CD4-positive, alpha-beta memory T cell (primary cell): ENCODE measurements around the gene RDH12. TPM values are rescaled to one million over a fixed set of nuclear protein-coding genes. Genes with fewer than 3 reads are reported as not detected.
"Not testable (repeated sequence)": the region's sequence is repeated elsewhere in the genome, so short reads cannot be mapped to it uniquely, and the experiment has no call there.

ENCODE experiments used
- CTCF ChIA-PET: fragments of 350-600 bp; sonication (Branson Sonifier 250); formaldehyde crosslinking; loops from one replicate; lab custom pipeline; 2021; ENCODE audit warnings: inconsistent platforms; ENCODE audit not compliant: partially characterized antibody; lab: Charles Lee
- POLR2A ChIA-PET: fragments of 350-600 bp; sonication (Branson Sonifier 250); formaldehyde crosslinking; loops from one replicate; lab custom pipeline; 2021; ENCODE audit not compliant: partially characterized antibody; lab: Charles Lee
- DNase-seq, 5 donors: peaks; one replicate each; pipeline versions ENCODE4 v3.0.0 to v3.0.0-alpha.2; 2020 to 2022; ENCODE audit warnings: mixed read lengths in 1 of 5
- H3K27ac ChIP-seq: one replicate; pipeline ENCODE4 v1.7.0; 2013; ENCODE audit warnings: low read depth, low read length
- H3K27me3 ChIP-seq: 2 replicates; pipeline ENCODE4 v1.7.0; 2013; ENCODE audit warnings: mild to moderate bottlenecking, low read length, moderate library complexity; ENCODE audit not compliant: insufficient read depth
- H3K36me3 ChIP-seq: 2 replicates; pipeline ENCODE4 v1.7.0; 2013; ENCODE audit warnings: mild to moderate bottlenecking, low read length, moderate library complexity; ENCODE audit not compliant: insufficient read depth
- H3K4me1 ChIP-seq: 2 replicates; pipeline ENCODE4 v1.7.0; 2013; ENCODE audit warnings: mild to moderate bottlenecking, low read length, moderate library complexity; ENCODE audit not compliant: insufficient read depth
- H3K4me3 ChIP-seq, 2 donors: one replicate each; pipeline ENCODE4 v1.7.0; 2013; ENCODE audit warnings: low read length in 2 of 2, mild to moderate bottlenecking in 1 of 2
- H3K9me3 ChIP-seq, 2 donors: one replicate each; pipeline ENCODE4 v1.7.0; 2013; ENCODE audit warnings: low read length in 2 of 2, control low read depth in 1 of 2; ENCODE audit not compliant: control insufficient read depth in 1 of 2
- H3K27ac Mint-ChIP-seq, 7 donors: one replicate each; pipeline ENCODE4 v1.8.0; 2020 to 2021; ENCODE audit warnings: mixed read lengths in 7 of 7, mild to moderate bottlenecking in 6 of 7, inconsistent platforms in 3 of 7, moderate library complexity in 3 of 7
- H3K27me3 Mint-ChIP-seq, 2 donors: one replicate each; pipeline ENCODE4 v1.8.0; 2020 to 2021; ENCODE audit warnings: mixed read lengths in 2 of 2
- H3K36me3 Mint-ChIP-seq, 2 donors: one replicate each; pipeline ENCODE4 v1.8.0; 2020 to 2021; ENCODE audit warnings: mixed read lengths in 2 of 2, inconsistent platforms in 1 of 2, mild to moderate bottlenecking in 1 of 2
- H3K4me1 Mint-ChIP-seq, 4 donors: one replicate each; pipeline ENCODE4 v1.8.0; 2020 to 2021; ENCODE audit warnings: mixed read lengths in 4 of 4, mild to moderate bottlenecking in 1 of 4
- H3K4me3 Mint-ChIP-seq, 8 donors: one replicate each; pipeline ENCODE4 v1.8.0; 2020 to 2021; ENCODE audit warnings: mixed read lengths in 8 of 8, mild to moderate bottlenecking in 7 of 8, moderate library complexity in 6 of 8, inconsistent platforms in 3 of 8
- H3K9me3 Mint-ChIP-seq, 8 donors: one replicate each; pipeline ENCODE4 v1.8.0; 2020 to 2021; ENCODE audit warnings: mixed read lengths in 8 of 8, mild to moderate bottlenecking in 5 of 8, inconsistent platforms in 3 of 8, moderate library complexity in 1 of 8
- intact Hi-C: fragments of 100-400 bp; cut with micrococcal nuclease; formaldehyde crosslinking; loops from one replicate; pipeline ENCODE4 v1.15.1; 2023
- polyA plus RNA-seq, 2 donors: library from polyadenylated mRNA; unstranded; fragments of 300-500 nt; fragmentation: Illumina TruSeq; gene quantifications; one replicate each; pipeline ENCODE4 v1.2.3, GENCODE V29; 2021
- total RNA-seq, 2 experiments: library from RNA; stranded (reverse); gene quantifications; one replicate each; pipeline ENCODE4 v1.2.3, GENCODE V29; 2021

Gene RDH12
- total and polyA plus RNA-seq, 4 experiments from 2014 or later: not detected

DNA sequence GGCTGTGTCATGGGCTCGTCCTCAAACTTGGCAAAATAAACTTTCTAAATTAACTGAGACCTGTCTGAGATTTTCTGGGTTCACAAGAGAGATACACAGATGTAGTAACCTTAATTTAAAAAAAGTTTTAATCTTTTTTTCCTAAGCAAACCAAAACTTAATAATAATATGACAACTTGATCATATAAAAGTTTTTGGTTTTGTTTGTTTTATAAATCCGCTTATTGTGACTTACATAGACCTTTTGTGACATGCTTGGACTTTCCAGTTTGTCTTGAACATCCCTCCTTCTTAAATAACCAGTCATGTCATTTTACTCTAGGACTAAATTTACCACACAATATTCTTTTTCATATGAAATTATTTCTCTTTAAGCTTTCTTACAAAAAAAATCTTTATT lies 8.5 kb downstream of the RDH12 start:
- intact Hi-C loops: no loop called here
- ChIA-PET CTCF (interaction anchor here (0.6 to 2.5 kb wide), 3 partner anchors 9 to 283 kb away, joined by 3 to 10 read pairs (median 4); no protein-coding TSS in a partner anchor), POLR2A (no interaction called here)
- no peak overlapping the region for H3K4me3 Mint-ChIP-seq
- H3K27me3 ChIP-seq: no peaks in the 10 kb centered on the region
- no peak overlapping the region for H3K27ac ChIP-seq
- no peaks in the 10 kb centered on the region for H3K4me1 ChIP-seq
- no peaks in the 10 kb centered on the region for H3K27me3 Mint-ChIP-seq
- no peak overlapping the region for H3K4me3 ChIP-seq
- H3K4me1 Mint-ChIP-seq: no peaks in the 10 kb centered on the region
- H3K9me3 Mint-ChIP-seq: peaks cover 0 to 12% (median 6%) of the 10 kb centered on the region in 8 donors
- no peaks in the 10 kb centered on the region for H3K9me3 ChIP-seq
- no peaks in the 10 kb centered on the region for H3K36me3 Mint-ChIP-seq
- no peaks in the 10 kb centered on the region for H3K36me3 ChIP-seq
- no peak overlapping the region for H3K27ac Mint-ChIP-seq
- DNase-seq: no peak

DNA sequence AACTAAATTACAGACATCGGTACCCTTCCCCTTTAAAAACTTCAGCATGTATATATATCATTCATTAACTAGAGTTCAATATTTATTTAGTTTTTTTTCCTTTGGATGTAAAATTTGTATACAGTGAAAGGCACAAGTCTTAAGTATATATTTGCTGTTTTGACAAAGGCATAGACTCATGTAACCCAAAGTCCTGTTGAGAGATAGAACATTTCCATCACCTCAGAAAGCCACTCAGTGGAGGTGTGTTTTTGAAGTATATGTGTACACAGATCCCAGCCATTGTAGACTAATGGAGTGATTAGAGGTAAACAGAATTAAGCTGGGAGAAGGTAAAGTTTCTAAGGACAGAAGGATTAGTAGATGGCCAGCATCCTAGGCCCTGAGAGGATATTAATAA lies 15.4 kb downstream of the RDH12 start:
- H3K9me3 Mint-ChIP-seq: no peaks in the 10 kb centered on the region
- Histone ChIP-seq H3K9me3 (no peaks in the 10 kb centered on the region), H3K36me3 (no peaks in the 10 kb centered on the region), H3K4me3 (no peak overlapping the region), H3K27ac (no peak overlapping the region), H3K4me1 (no peaks in the 10 kb centered on the region), H3K27me3 (no peaks in the 10 kb centered on the region)
- peaks cover 5 to 6% of the 10 kb centered on the region in 2 donors for H3K27me3 Mint-ChIP-seq
- intact Hi-C loops: no loop called here
- ChIA-PET CTCF (interaction anchor here (1.0 kb wide), 1 partner anchor 9 kb away, joined by 3 read pairs; no protein-coding TSS in a partner anchor), POLR2A (no interaction called here)
- no peaks in the 10 kb centered on the region for H3K4me1 Mint-ChIP-seq
- no peaks in the 10 kb centered on the region for H3K36me3 Mint-ChIP-seq
- no peak overlapping the region for H3K4me3 Mint-ChIP-seq
- DNase-seq: no peak
- H3K27ac Mint-ChIP-seq: no peak overlapping the region

DNA sequence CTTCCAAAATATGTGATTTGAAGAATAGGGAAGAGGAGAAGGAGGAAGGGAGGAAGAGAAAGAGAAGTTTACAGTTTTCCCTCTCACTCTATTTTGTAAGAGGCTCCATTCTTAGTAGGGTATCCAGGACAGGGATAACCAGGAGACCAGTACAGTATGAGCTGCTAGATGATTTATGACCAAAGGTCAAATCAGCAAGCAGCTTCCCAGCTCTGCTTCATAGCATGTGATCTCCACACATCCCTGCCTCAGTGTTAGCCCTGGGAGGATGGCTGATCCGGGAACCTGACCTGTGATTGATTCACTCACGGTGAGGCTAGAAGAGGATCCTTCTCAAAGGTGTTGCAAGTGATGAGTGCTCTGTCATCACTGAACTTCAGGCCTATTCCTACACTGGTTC lies 16.6 kb downstream of the RDH12 start:
- POLR2A ChIA-PET: no interaction called here
- Mint-ChIP-seq H3K27me3 (peaks cover 10 to 12% of the 10 kb centered on the region in 2 donors), H3K9me3 (no peaks in the 10 kb centered on the region), H3K36me3 (no peaks in the 10 kb centered on the region), H3K4me3 (no peak overlapping the region), H3K27ac (no peak overlapping the region), H3K4me1 (peaks cover 3 to 7% (median 6%) of the 10 kb centered on the region in 4 donors)
- intact Hi-C loops: no loop called here
- Histone ChIP-seq H3K4me3 (no peak overlapping the region), H3K27me3 (no peaks in the 10 kb centered on the region), H3K9me3 (no peaks in the 10 kb centered on the region), H3K36me3 (no peaks in the 10 kb centered on the region), H3K4me1 (peaks cover 8% of the 10 kb centered on the region), H3K27ac (no peak overlapping the region)
- no peak for DNase-seq
- CTCF ChIA-PET: no interaction called here

- H3K36me3 ChIP-seq, H3K4me1 ChIP-seq, H3K4me3 ChIP-seq, H3K9me3 Mint-ChIP-seq, DNase-seq, H3K27me3 ChIP-seq, H3K9me3 ChIP-seq, H3K4me1 Mint-ChIP-seq, H3K27ac Mint-ChIP-seq, intact Hi-C loops, H3K4me3 Mint-ChIP-seq, H3K36me3 Mint-ChIP-seq, POLR2A ChIA-PET, H3K27ac ChIP-seq: not testable (repeated sequence)
- peaks cover 16 to 21% of the 10 kb centered on the region in 2 donors for H3K27me3 Mint-ChIP-seq
- CTCF ChIA-PET: interaction anchor here (1.2 kb wide), 1 partner anchor 15 kb away, joined by 3 read pairs; no protein-coding TSS in a partner anchor
Observed at GRCh38 chr14:67719385-67719784, 17.7 kb downstream of the RDH12 start.

- H3K27ac Mint-ChIP-seq: no peak overlapping the region
- H3K4me1 ChIP-seq: peaks cover 8% of the 10 kb centered on the region
- no peaks in the 10 kb centered on the region for H3K36me3 Mint-ChIP-seq
- no peak for DNase-seq
- CTCF ChIA-PET: interaction anchor here (1.2 kb wide), 1 partner anchor 16 kb away, joined by 3 read pairs; no protein-coding TSS in a partner anchor
- no peaks in the 10 kb centered on the region for H3K9me3 ChIP-seq
- POLR2A ChIA-PET: no interaction called here
- no peak overlapping the region for H3K27ac ChIP-seq
- peaks cover 1% of the 10 kb centered on the region for H3K27me3 ChIP-seq
- no peak overlapping the region for H3K4me3 ChIP-seq
- no peak overlapping the region for H3K4me3 Mint-ChIP-seq
- intact Hi-C loops: no loop called here
- H3K36me3 ChIP-seq: no peaks in the 10 kb centered on the region
- H3K4me1 Mint-ChIP-seq: peaks cover 3 to 7% (median 6%) of the 10 kb centered on the region in 4 donors
- H3K9me3 Mint-ChIP-seq: no peaks in the 10 kb centered on the region
- H3K27me3 Mint-ChIP-seq: peaks cover 16 to 21% of the 10 kb centered on the region in 2 donors
Observed at GRCh38 chr14:67719866-67720265, 18.2 kb downstream of the RDH12 start.

DNA sequence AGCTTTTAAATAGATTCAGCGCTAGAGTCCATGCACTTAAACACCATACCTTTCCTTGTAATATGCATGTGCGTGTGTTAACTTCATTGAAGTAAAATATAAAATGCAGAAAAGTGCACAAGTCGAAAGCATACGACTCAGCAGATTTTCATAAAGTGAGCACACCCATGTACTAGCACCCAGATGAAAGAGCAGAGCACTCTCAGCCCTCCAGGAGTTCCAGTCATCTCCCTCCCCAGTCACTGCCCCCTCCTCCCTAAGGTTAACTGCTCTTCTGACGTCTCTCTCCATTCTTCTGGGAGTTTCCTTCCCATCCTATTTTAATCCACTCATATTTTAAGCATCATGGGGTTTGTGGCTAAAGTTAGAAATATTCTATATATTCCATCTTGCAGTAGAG lies 20.2 kb downstream of the RDH12 start:
- Histone ChIP-seq H3K36me3 (no peaks in the 10 kb centered on the region), H3K27ac (no peak overlapping the region), H3K4me1 (peaks cover 8% of the 10 kb centered on the region), H3K9me3 (no peaks in the 10 kb centered on the region), H3K4me3 (no peak overlapping the region), H3K27me3 (peaks cover 4% of the 10 kb centered on the region)
- Mint-ChIP-seq H3K27ac (no peak overlapping the region), H3K4me3 (no peak overlapping the region), H3K27me3 (peaks cover 22 to 25% of the 10 kb centered on the region in 2 donors), H3K4me1 (peaks cover 3 to 7% (median 6%) of the 10 kb centered on the region in 4 donors), H3K36me3 (no peaks in the 10 kb centered on the region), H3K9me3 (no peaks in the 10 kb centered on the region)
- intact Hi-C loops: no loop called here
- DNase-seq: no peak
- POLR2A ChIA-PET: no interaction called here
- CTCF ChIA-PET: interaction anchor here (1.9 kb wide), 1 partner anchor 17 kb away, joined by 5 read pairs; no protein-coding TSS in a partner anchor

GRCh38 chr14:67722293-67722692 lies 20.6 kb downstream of the RDH12 start:
- peaks cover 8% of the 10 kb centered on the region for H3K4me1 ChIP-seq
- POLR2A ChIA-PET: no interaction called here
- peaks cover 4% of the 10 kb centered on the region for H3K27me3 ChIP-seq
- H3K9me3 ChIP-seq: no peaks in the 10 kb centered on the region
- intact Hi-C loops: no loop called here
- no peak overlapping the region for H3K27ac ChIP-seq
- Mint-ChIP-seq H3K36me3 (no peaks in the 10 kb centered on the region), H3K27ac (no peak overlapping the region), H3K9me3 (no peaks in the 10 kb centered on the region), H3K4me1 (peaks cover 3 to 7% (median 6%) of the 10 kb centered on the region in 4 donors), H3K27me3 (peaks cover 22 to 25% of the 10 kb centered on the region in 2 donors), H3K4me3 (peak overlapping the region in 2 of 8 donors; percentile 26 to 51)
- DNase-seq: no peak
- H3K4me3 ChIP-seq: no peak overlapping the region
- CTCF ChIA-PET: interaction anchor here (1.9 kb wide), 1 partner anchor 18 kb away, joined by 5 read pairs; no protein-coding TSS in a partner anchor
- no peaks in the 10 kb centered on the region for H3K36me3 ChIP-seq
